Ovary (tissue), 9 donors: ENCODE measurements around the gene GEMIN4. TPM values are rescaled to one million over a fixed set of nuclear protein-coding genes. Genes with fewer than 3 reads are reported as not detected.

Experiments
- DNase-seq, 5 donors: peaks; one replicate each; pipeline ENCODE4 v3.0.0-alpha.2; 2019 to 2020
- H3K27ac ChIP-seq, 2 donors: fragments of 200-600 bp; one replicate each; pipeline versions ENCODE4 v1.5.1 to v1.8.0; 2019 to 2022
- H3K27me3 ChIP-seq: fragments of 200-600 bp; one replicate; pipeline ENCODE4 v1.8.0; 2022
- H3K36me3 ChIP-seq: fragments of 200-600 bp; sonication (generic); one replicate; pipeline ENCODE4 v1.5.1; 2019
- H3K4me1 ChIP-seq: one replicate; pipeline ENCODE4 v1.8.1; 2013; ENCODE audit warnings: mild to moderate bottlenecking, moderate library complexity; ENCODE audit not compliant: insufficient read depth
- H3K4me3 ChIP-seq: fragments of 200-600 bp; sonication (generic); one replicate; pipeline ENCODE4 v1.5.1; 2017
- H3K9me3 ChIP-seq, 2 donors: fragments of 200-600 bp in 1 of 2; sonication (generic) in 1 of 2; one replicate each; pipeline versions ENCODE4 v1.5.1 to v1.8.1; 2013 to 2019; ENCODE audit warnings: mild to moderate bottlenecking in 1 of 2, moderate library complexity in 1 of 2
- EP300 ChIP-seq: sonication (generic); formaldehyde crosslinking; IDR thresholded peaks from one replicate; pipeline ENCODE4 v1.6.1; 2017; ENCODE audit warnings: antibody characterized with exemption
- POLR2A ChIP-seq: fragments of 450-650 bp; IDR thresholded peaks from one replicate; pipeline ENCODE4 v1.6.1; 2017; ENCODE audit warnings: antibody characterized with exemption, mild to moderate bottlenecking, moderate library complexity
- WGBS, 3 donors: extraction: QIAGEN DNeasy Blood & Tissue Kit in 1 of 3; methylation state at CpG; one replicate each; pipeline versions ENCODE4 v1.1.5 to v1.1.7; 2013 to 2017; 5-methylcytosine and 5-hydroxymethylcytosine counted together
- intact Hi-C, 4 donors: fragments of 100-400 bp; cut with DNase I; formaldehyde crosslinking; loops; one replicate each; pipeline versions ENCODE4 v1.11.0 to v1.15.1; 2022 to 2023
- polyA plus RNA-seq, 2 donors: library from polyadenylated mRNA; stranded (reverse); fragments of 200-250 nt in 1 of 2; fragments of 350-450 nt in 1 of 2; fragmentation: Illumina TruSeq in 1 of 2; extraction: RNeasy Lipid Tissue Mini Kit (QIAGEN cat#74804) in 1 of 2; gene quantifications; one replicate each; pipeline ENCODE4 v1.2.3, GENCODE V29; 2013 to 2014
- total RNA-seq, 7 donors: library from RNA; depleted of rRNA in 2 of 7; stranded (reverse); fragments of >200 nt in 2 of 7; fragmentation: NEBNext Ultra II Directional in 3 of 7; extraction: Animal tissue kit (Norgen Biotek cat#: 25700) in 3 of 7; gene quantifications; one replicate each; pipeline versions ENCODE4 v1.1.0 to v1.2.4, GENCODE V29; 2016 to 2023
- TF ChIP-seq, protein P1 (sequence below), 3 donors: fragments of 450-650 bp in 2 of 3; fragments of 200-600 bp in 1 of 3; IDR thresholded peaks; one replicate each; pipeline versions ENCODE4 v1.5.1 to v1.8.0; 2016 to 2022; ENCODE audit warnings: antibody characterized with exemption in 3 of 3, mild to moderate bottlenecking in 1 of 3
- donor health status: DM: no; HTN: no; CAD: no; lungs with moderate emphysema.
- donor health status: DM: no; HTN: no; CAD: no.
- donor health status: Bipolar disorder and iron deficiency.
- donor health status: DM: yes; HTN: yes; CAD: no.
- donor health status: DM: no; HTN: no; CAD: no.
- donor health status: DM: yes; HTN: yes; CAD: no.

GEMIN4 gene
- total and polyA plus RNA-seq, 9 donors = 10.9 to 31.3 (median 21.7) TPM

- 92 to 97% (median 93%) methylated on average over 4 of the region's 4 CpGs for WGBS, 3 donors
- no peak overlapping the region for H3K27ac ChIP-seq
- intact Hi-C loops = no loop called here
- no peaks in the 10 kb centered on the region for H3K4me1 ChIP-seq
- no peak overlapping the region for H3K4me3 ChIP-seq
- no peaks in the 10 kb centered on the region for H3K9me3 ChIP-seq
- TF ChIP-seq POLR2A = no peak
- TF ChIP-seq, protein P1, sequence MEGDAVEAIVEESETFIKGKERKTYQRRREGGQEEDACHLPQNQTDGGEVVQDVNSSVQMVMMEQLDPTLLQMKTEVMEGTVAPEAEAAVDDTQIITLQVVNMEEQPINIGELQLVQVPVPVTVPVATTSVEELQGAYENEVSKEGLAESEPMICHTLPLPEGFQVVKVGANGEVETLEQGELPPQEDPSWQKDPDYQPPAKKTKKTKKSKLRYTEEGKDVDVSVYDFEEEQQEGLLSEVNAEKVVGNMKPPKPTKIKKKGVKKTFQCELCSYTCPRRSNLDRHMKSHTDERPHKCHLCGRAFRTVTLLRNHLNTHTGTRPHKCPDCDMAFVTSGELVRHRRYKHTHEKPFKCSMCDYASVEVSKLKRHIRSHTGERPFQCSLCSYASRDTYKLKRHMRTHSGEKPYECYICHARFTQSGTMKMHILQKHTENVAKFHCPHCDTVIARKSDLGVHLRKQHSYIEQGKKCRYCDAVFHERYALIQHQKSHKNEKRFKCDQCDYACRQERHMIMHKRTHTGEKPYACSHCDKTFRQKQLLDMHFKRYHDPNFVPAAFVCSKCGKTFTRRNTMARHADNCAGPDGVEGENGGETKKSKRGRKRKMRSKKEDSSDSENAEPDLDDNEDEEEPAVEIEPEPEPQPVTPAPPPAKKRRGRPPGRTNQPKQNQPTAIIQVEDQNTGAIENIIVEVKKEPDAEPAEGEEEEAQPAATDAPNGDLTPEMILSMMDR (IDR thresholded peaks at IDR 0.05) = no peak
- TF ChIP-seq EP300 = no peak
- H3K36me3 ChIP-seq = no peaks in the 10 kb centered on the region
- no peaks in the 10 kb centered on the region for H3K27me3 ChIP-seq
- DNase-seq = no peak
These were observed 8.9 kb downstream of the GEMIN4 start for GRCh38 chr17:743139-743538.

GRCh38 chr17:742147-742793, 9.8 kb downstream of the GEMIN4 start:
- H3K4me3 ChIP-seq = no peak overlapping the region
- TF ChIP-seq, protein P1 (IDR thresholded peaks at IDR 0.05) = no peak
- no peak for TF ChIP-seq POLR2A
- TF ChIP-seq EP300 = no peak
- H3K4me1 ChIP-seq = no peaks in the 10 kb centered on the region
- 86 to 91% (median 86%) methylated on average over 11 of the region's 11 CpGs for WGBS, 3 donors
- no peaks in the 10 kb centered on the region for H3K9me3 ChIP-seq
- no peaks in the 10 kb centered on the region for H3K36me3 ChIP-seq
- H3K27ac ChIP-seq = no peak overlapping the region
- DNase-seq = no peak
- intact Hi-C loops = no loop called here
- no peaks in the 10 kb centered on the region for H3K27me3 ChIP-seq

GRCh38 chr17:740240-741017, 11.6 kb downstream of the GEMIN4 start:
- TF ChIP-seq POLR2A (no peak), EP300 (no peak)
- TF ChIP-seq, protein P1 (IDR thresholded peaks at IDR 0.05) = no peak
- intact Hi-C loops = no loop called here
- Histone ChIP-seq H3K4me3 (no peak overlapping the region), H3K27ac (no peak overlapping the region), H3K36me3 (no peaks in the 10 kb centered on the region), H3K27me3 (no peaks in the 10 kb centered on the region), H3K9me3 (no peaks in the 10 kb centered on the region), H3K4me1 (no peaks in the 10 kb centered on the region)
- no peak for DNase-seq
- 81 to 85% (median 84%) methylated on average over 18 of the region's 18 CpGs for WGBS, 3 donors

GRCh38 chr17:737561-738113, 14.4 kb downstream of the GEMIN4 start:
- Histone ChIP-seq H3K27ac (no peak overlapping the region), H3K36me3 (no peaks in the 10 kb centered on the region), H3K4me1 (peaks cover 2% of the 10 kb centered on the region), H3K4me3 (no peak overlapping the region), H3K9me3 (no peaks in the 10 kb centered on the region), H3K27me3 (no peaks in the 10 kb centered on the region)
- intact Hi-C loops = no loop called here
- no peak for TF ChIP-seq POLR2A
- no peak for TF ChIP-seq EP300
- TF ChIP-seq, protein P1 (IDR thresholded peaks at IDR 0.05) = no peak
- DNase-seq = no peak
- WGBS, 3 donors = 93 to 94% (median 94%) methylated on average over 13 of the region's 13 CpGs
